GM19468 (cell line): Measurements from ENCODE around the gene ZNF117.
"Not testable (repeated sequence)": the region's sequence is repeated elsewhere in the genome, so short reads cannot be mapped to it uniquely, and the experiment has no call there.

Experiments used
- ATAC-seq: cut with Tn5 transposase; IDR thresholded peaks from one replicate; pipeline ENCODE4 v1.9.1; 2021; ENCODE audit warnings: mild to moderate bottlenecking, moderate library complexity, moderate number of reproducible peaks; ENCODE audit not compliant: unreplicated experiment; ENCODE audit errors: extremely low read depth

Gene ZNF117

DNA sequence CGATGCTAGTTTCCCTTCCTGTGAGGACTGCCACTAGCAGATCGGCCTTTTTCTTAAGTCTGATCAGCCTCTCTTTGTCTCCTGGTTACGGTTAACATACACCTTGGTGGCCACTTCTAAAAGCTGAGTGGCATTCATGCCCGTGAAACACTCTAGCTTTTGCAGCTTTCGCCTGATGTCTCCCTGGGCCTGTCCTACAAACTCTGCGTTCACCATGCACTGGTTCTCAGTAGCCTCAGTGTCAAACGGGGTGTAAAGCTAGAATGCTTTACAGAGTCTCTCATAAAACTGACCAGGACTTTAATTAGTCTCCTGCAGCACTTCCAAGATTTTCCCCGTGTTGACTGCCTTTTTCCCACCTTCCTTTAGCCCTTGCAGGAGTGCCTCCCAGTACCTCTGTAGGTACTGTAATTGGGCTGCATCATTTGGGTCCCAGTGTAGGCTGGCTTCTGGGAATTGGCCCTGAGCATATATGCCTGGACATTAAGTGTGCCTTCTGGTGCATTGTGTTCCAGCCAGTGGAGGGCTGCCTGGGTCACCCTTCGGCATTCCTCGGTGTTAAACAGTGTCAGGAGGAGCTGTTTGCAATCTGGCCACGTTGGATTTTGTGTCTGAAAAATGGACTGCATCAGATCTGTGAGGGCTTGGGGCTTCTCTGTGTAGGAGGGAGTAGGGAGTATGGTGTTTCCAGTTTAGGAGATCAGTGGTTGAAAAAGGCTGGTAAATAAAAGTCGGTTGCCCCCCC is 6.5 kb upstream of the ZNF117 start:
- ATAC-seq, result no peak

DNA sequence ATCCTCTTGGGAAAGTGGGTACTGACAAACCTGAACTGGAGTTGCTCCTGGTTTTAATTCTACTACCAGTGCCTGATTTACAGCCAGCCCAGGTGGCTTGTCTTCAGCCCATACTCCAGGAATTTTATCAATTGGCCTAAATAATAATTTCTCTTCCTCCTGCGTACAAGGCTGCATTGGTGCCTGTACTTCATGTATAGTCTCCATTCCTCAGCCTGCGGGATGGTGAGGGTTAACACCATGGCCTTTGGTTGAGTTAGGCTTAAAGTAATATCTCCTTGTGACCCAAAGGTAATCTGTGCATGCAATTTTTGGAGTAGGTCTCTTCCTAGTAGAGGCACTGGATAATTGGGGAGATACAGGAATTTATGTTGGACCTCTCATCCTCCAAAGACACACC is 5.5 kb upstream of the ZNF117 start:
- no peak for ATAC-seq

DNA sequence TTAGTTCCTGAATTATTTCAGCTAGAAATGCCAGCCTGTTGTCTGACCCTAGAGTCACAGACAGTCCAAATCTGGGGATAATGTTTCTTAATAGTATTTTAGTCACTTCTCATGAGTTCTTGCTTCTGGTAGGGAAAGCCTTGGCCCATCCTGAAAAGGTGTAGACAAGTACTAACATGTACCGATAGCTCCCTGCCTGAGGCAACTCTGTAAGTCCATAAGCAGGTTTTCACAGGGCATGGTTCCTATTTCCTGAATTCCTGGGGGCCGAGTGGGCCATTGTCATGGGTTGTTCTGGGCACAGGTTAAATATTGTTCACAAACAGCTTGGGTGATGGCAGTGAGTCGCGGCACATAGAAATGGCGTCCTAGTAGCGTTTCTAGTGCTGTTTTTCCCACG is 3.1 kb upstream of the ZNF117 start:
- ATAC-seq, result no peak

DNA sequence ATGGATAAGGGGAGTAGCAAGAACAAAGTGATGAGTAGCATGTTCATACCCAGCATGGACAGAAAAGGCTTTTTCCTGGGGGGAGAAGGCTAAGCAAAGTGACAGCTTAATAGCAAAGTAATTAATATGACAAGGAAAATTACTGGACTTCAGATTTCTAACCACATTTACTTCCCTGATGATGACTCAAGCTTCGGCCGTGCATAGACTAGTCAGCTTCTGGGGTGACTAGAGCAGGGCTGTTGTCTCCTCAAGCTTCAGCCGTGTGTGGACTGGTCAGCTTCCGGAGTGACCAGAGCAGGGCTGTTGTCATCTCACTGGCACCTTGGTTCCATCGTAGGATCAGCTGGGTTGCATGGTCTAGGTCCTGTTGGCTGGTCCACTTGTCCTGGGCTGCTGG is 2.1 kb upstream of the ZNF117 start:
- no peak for ATAC-seq

DNA sequence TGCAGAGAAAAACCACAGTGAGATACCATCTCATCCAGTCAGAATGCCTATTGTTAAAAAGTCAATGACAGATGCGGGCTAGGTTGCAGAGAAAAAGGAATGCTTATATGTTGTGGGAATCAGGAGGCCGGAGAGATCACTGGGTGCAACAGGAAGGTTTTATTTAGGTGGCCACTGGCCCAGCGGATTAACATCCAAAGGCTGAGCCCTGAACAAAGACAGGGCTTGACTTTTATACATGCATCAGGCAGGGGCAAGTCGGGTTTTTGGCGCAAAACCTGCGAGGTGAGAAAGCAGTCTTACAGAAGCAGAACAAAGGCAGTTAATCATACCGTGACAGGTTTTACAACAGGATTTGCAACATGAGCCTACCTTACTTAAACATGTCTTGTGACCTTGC is 620 bp downstream of the ZNF117 start:
- ATAC-seq, result no peak

DNA sequence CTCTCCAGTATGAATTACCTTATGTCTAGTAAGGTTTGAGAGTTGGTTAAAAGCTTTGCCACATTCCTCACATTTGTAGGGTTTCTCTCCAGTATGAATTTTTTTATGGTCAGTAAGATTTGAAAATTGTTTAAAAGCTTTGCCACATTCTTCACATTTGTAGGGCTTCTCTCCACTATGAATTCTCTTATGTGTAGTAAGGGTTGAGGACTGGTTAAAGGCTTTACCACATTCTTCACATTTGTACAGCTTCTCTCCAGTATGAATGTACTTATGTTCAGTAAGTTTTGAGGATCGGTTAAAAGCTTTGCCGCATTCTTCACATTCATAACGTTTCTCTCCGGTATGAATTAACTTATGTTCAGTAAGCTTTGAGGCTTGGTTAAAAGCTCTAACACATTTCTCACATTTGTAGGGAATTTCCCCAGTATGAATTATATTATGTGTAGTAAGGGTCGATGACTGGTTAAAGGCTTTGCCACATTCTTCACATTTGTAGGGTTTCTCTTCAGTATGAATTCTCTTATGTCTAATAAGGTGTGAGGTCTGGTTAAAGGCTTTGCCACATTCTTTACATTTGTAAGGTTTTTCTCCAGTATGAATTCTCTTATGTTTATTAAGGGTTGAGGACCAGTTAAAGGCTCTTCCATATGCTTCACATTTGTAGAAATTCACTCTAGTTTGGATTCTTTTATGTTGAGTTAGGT is 12.2 kb downstream of the ZNF117 start:
- no peak for ATAC-seq

DNA sequence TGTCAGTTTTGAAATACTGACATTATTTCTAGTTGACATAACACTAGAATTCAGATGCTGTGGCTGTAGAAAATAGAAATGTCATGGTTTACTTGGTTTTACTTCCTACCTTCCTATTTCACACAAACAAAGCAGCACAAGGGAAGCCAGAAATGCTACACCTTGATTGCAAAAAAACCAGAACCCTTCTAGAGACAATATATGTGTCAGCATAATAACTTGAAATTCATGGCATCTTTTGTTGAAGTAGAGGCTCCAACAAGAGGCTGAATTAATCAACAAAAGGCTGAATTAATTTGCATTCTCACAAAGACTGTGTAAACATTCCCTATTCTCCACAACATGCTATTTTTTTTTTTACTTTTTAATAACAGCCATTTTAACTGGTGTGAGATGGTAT is 25.2 kb downstream of the ZNF117 start:
- ATAC-seq, result no peak

DNA sequence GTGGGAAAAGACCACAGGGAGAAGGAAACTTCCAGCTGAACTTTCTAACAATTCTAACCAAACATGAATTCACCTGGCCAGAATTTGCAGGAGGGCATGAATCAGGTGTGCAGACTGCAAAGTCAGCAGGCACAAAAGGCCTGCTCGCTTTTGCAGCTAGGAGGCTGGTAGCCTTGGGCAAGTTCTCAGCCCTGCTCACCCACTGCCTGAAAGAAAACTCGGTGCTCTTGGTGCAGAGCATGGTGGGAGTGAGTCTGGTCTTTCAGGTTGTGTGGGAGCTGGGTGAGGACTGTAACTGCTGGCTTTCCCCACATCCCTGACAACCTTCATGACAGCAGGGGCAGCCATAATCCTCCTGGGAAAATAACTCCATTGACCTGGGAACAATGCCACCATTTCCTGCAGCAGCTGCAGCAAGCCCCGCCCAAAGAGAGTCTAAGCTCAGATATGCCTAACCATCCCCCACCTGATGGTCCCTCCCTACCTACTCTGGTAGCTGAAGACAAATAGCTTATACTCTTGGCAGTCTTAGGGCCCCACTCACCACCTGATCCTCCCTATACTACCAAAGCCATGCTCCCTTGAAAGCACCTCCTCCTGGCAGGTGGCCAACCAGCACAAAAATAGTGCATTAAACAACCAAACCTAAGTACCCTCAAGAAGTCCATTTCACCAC is 31.6 kb downstream of the ZNF117 start:
- no peak for ATAC-seq

DNA sequence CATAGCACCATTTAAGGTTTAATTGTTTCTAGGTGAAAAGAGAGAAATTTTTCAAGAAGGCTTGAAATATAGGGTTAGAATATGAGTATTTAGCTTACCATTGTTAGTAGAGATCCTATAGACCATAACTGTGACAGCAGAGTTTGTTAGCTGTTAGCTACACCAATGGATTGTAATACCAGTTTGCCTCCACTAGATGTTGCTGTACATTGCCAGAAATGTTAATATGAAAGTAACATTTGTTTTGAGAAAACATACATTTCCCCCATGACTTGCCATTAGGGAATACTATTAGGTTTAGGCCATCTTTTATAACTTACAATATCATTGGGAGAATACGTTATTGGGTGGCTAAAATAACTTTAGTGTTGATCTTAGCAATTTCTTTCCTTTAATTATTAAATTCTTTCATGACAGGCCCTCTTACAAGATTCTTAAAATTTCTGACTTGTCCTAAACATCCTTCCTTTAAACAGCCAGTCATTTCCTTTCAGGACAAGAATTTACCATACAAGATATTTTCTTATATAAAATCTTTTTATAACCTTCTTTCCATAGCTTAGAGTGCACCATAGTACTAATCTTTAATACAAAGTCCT is 39.5 kb downstream of the ZNF117 start:
- ATAC-seq, result no peak

DNA sequence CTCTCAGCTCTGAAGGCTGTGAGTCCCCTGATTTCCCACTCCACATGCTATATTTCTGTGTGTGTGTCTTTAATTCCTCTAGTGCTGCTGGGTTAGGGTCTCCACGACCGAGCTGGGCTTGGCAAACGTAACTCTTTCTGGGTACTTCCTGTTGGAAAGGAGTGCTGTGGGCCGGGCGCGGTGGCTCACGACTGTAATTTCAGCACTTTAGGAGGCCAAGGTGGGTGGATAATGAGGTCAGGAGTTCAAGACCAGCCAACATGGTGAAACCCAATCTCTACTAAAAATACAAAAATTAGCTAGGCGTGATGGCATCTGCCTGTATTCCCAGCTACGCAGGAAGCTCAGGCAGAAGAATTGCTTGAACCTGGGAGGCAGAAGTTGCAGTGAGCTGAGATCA is 40.2 kb downstream of the ZNF117 start:
- not testable (repeated sequence) for ATAC-seq

DNA sequence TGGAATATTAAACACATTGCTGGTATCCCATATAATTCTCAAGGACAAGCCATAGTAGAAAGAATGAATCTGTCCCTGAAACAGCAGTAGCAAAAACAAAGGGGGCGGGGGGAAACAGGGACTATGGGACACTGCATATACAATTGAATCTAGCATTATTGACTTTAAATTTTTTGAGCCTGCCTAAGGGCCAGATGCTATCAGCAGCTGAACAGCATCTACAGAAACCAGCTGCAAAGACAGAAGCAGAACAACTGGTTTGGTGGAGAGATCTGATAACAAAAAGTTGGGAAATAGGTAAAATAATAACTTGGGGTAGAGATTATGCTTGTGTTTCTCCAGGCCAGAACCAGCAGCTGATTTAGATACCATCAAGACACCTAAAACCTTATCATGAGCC is 42.1 kb downstream of the ZNF117 start:
- not testable (repeated sequence) for ATAC-seq

DNA sequence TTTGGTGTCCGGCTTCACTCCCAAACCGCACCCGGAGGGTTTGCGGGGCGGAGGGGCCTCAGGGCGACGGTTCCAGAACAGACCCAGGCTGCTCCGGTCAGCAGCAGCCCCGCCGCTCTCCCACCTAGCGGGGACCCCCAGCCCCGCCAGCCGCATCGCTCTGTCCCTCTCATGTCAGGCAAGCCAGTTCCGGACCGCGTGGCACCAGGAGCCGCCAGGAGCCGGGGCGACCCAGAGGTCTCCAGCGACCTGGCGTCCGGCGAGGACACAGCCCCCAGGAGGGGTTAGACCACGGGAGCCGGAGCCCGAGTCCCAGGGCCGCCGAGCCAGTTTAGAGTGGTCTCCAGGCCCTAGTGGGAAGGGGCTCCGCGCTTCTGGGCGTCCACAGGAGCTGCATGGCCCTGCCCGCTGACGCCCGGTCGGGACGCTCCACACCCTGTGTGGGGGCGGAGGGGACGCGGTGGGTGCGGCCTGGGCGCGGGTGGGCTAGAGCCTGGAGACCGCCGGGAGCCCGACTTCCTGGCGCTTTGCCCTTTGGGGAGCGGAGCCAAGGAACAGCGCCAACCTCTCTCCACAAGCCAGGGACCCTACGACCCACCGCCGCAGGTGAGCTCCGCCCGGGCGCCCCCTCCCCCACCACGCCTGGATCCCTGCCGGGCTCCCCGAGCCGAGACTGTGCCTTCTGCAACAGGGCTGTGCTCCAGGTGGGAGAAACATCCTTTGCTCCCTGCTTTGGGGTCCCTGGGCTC is 43.4 kb downstream of the ZNF117 start:
- no peak for ATAC-seq

DNA sequence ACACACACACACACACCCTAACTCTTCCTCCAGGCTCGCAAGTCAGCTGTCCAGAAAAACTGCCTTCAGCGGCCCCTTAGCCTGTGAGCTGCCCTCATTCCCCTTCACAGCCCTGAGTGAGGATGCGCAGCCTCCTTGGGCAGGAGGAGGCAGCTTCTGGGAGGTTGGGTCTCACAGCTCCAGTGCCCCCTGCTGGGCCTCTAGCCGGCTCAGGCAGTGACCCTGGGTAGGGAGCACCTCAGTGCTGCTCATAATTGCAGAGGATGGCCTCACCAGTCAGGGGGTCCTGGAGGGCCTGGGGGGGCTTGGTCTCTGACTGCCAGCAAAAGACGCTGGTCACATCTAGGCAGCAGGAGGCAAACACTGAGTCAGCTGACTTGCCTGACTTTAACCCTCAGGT is 44.1 kb downstream of the ZNF117 start:
- no peak for ATAC-seq

DNA sequence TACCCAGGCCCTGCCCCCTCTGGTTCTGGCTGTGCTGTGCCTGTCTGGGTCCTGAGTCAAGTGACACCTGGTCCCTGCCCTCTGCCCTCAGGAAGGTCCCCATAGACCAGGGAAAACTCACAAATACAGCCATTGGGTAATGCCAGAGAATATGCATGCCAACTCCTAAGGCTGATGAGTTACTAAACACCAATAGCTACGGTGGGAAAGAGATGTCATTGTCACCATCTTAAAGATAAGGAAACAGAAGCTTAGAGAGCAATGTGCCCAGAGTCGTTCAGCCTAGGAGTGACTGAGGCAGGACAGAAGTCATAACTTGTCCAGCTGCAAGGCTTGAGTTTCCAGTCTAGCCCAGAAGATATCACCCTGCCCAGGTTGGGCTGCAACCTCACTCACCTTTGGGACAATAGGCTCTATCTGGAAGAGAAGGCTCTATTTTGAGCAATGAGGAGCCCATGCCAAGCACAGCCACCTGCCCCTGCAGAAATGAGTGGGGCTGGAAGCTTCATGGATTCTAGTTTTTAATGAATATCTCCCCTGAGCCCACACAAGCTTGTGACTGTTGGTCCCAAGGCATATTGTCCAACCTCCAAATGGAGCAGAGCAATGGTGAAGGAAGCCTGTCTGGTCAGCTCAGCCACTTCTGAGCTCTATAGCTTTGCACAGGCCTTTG is 45.2 kb downstream of the ZNF117 start:
- ATAC-seq, result no peak

DNA sequence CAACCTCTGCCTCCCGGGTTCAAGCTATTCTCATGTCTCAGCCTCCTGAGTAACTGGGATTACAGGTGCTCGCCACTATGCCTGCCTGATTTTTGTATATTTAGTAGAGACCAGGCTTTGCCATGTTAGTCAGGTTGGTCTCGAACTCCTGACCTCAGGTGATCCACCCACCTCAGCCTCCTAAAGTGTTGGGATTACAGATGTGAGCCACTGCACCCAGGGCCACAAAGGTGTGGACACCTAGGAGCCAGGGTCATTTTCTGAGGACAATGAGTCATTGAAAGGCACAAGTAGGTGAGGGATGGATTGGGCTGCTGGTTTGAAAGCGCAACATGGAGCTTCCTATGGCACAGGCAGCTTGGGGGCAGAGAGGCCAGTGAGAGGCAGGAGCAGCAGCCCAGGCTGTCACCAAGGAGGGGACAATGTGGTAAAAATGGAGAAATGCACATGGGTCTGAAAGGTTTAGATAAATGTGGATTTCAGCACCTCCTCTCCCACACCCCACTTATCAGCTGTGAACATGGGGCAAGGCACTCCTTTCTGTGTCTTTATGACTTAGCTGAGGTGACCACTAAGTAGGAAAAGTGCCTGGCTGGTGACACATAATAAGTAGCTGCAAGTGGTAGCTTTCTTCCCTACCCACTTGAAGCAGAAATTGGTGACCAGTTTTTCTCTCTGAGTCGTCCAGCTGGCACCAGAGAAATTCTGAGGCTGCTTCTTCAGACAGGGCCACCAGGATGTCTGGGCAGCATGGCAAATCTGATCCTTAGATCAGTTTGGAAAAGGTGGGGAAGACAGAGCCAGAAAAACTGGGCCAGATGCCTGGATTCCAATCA is 46.0 kb downstream of the ZNF117 start:
- ATAC-seq, result not testable (repeated sequence)

DNA sequence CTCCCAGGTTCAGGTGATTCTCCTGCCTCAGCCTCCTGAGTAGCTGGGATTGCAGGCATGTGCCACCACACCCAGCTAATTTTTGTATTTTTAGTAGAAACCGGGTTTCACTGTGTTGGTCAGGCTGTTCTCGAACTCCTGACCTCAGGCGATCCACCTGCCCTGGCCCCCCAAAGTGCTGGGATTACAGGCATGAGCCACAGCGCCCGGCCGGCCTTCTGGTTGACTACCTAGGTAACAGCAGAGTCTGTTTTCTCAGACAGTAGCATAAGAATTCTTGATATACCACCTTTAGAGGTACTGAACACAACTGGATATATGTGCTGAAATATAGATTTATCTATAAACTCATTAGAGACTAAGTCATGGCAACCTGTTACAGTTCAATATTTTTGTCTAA is 50.8 kb downstream of the ZNF117 start:
- not testable (repeated sequence) for ATAC-seq

DNA sequence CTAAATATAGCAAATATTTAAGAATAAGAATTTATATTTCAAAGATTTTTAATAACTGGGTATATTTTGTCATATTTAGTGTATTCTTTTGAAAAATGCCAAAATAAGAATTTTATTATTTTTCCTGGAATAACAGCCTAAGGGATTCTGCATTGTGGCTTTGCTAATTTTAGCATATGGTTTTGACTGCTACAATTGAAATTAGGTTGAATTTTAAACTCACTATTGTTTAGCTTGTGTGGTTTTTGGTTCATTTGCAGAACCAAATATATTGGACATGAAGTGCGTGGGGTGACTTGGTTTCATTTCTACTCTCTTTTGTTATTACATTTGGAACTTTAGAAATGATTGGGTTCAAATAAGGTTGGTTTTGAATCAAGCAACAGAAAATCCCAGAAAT is 52.3 kb downstream of the ZNF117 start:
- no peak for ATAC-seq

DNA sequence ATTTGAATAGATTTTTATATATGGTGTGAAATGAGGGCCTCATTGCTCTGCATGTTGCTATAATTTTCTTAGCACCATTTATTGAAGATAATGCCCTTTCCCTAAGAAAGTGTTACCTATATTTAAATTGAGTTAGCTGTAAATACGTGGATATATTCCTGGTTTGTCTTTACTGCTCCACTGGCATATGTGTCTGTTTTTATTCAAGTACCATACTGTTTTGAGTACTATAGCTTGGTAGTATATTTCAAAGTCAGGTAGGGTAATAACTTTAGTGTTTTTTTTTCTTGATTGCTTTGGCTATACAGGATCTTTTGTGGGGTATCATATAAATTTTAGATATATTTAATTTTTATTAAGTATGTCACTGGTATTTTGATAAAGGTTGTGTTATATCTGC is 56.4 kb downstream of the ZNF117 start:
- no peak for ATAC-seq
